Astrocyte (in vitro differentiated cells and primary cell): ENCODE measurements around the gene HNF1B. TPM values are rescaled to one million over a fixed set of nuclear protein-coding genes. Genes with fewer than 3 reads are reported as not detected.

Experiments
- DNase-seq: peaks from one replicate; pipeline ENCODE4 v3.0.0-alpha.2; 2010; ENCODE audit warnings: low read depth
- FAIRE-seq: peaks from 2 replicates; lab custom pipeline; 2011; peaks lifted over from hg19 to GRCh38; lab: Jason Lieb, UNC
- H2AFZ ChIP-seq: 2 replicates; pipeline ENCODE4 v1.6.0; 2012; ENCODE audit warnings: low read depth, low read length, inconsistent platforms
- H3K27ac ChIP-seq: 2 replicates; pipeline ENCODE4 v1.5.1; 2011; ENCODE audit warnings: low read depth, low read length, inconsistent platforms
- H3K27me3 ChIP-seq: 2 replicates; pipeline ENCODE4 v1.6.0; 2011; ENCODE audit warnings: low read length, inconsistent platforms; ENCODE audit not compliant: insufficient read depth
- H3K36me3 ChIP-seq: 2 replicates; pipeline ENCODE4 v1.5.1; 2011; ENCODE audit warnings: low read length, inconsistent platforms; ENCODE audit not compliant: insufficient read depth
- H3K4me1 ChIP-seq: 2 replicates; pipeline ENCODE4 v1.5.1; 2011; ENCODE audit warnings: low read length, inconsistent platforms; ENCODE audit not compliant: insufficient read depth
- H3K4me2 ChIP-seq: 2 replicates; pipeline ENCODE4 v1.6.0; 2012; ENCODE audit warnings: low read length, inconsistent platforms
- H3K4me3 ChIP-seq: 2 replicates; pipeline ENCODE4 v1.5.1; 2011; ENCODE audit warnings: low read depth, mild to moderate bottlenecking, low read length, inconsistent platforms; ENCODE audit not compliant: insufficient read depth
- H3K79me2 ChIP-seq: 2 replicates; pipeline ENCODE4 v1.6.0; 2012; ENCODE audit warnings: mild to moderate bottlenecking, low read length, inconsistent platforms; ENCODE audit not compliant: insufficient read depth
- H3K9ac ChIP-seq: 2 replicates; pipeline ENCODE4 v1.6.0; 2012; ENCODE audit warnings: mild to moderate bottlenecking, low read length, inconsistent platforms
- H3K9me3 ChIP-seq: 2 replicates; pipeline ENCODE4 v1.5.1; 2012; ENCODE audit warnings: low read depth, mild to moderate bottlenecking, low read length, inconsistent platforms; ENCODE audit not compliant: insufficient read depth
- H4K20me1 ChIP-seq: 2 replicates; pipeline ENCODE4 v1.6.0; 2012; ENCODE audit warnings: low read length, inconsistent platforms; ENCODE audit not compliant: insufficient read depth
- H3K27ac Mint-ChIP-seq: one replicate; pipeline ENCODE4 v1.8.0; 2021; ENCODE audit warnings: mild to moderate bottlenecking, mixed read lengths; ENCODE audit not compliant: unreplicated experiment
- H3K27me3 Mint-ChIP-seq: one replicate; pipeline ENCODE4 v1.8.0; 2021; ENCODE audit warnings: low read depth, mixed read lengths; ENCODE audit not compliant: unreplicated experiment
- H3K36me3 Mint-ChIP-seq: one replicate; pipeline ENCODE4 v1.8.0; 2021; ENCODE audit warnings: low read depth, mixed read lengths; ENCODE audit not compliant: unreplicated experiment
- H3K4me1 Mint-ChIP-seq: one replicate; pipeline ENCODE4 v1.8.0; 2021; ENCODE audit warnings: low read depth, mixed read lengths; ENCODE audit not compliant: unreplicated experiment
- H3K4me3 Mint-ChIP-seq: one replicate; pipeline ENCODE4 v1.8.0; 2021; ENCODE audit warnings: mild to moderate bottlenecking, moderate library complexity, mixed read lengths; ENCODE audit not compliant: unreplicated experiment
- H3K9me3 Mint-ChIP-seq: one replicate; pipeline ENCODE4 v1.8.0; 2021; ENCODE audit warnings: mild to moderate bottlenecking, mixed read lengths; ENCODE audit not compliant: unreplicated experiment
- EZH2 ChIP-seq: IDR thresholded peaks from 2 replicates; pipeline ENCODE4 v1.6.1; 2012; ENCODE audit warnings: mild to moderate bottlenecking, low read length, inconsistent platforms; ENCODE audit not compliant: insufficient read depth
- total RNA-seq: library from RNA; stranded (reverse); gene quantifications from 2 replicates; pipeline ENCODE4 v1.2.1, GENCODE V29; 2021
- TF ChIP-seq, protein P1 (sequence below): IDR thresholded peaks from 2 replicates; pipeline ENCODE4 v1.5.1; 2011; ENCODE audit warnings: low read depth, mild to moderate bottlenecking, inconsistent platforms, low read length, moderate library complexity; ENCODE audit not compliant: insufficient read depth

Gene HNF1B
- total RNA-seq, 1 donor from 2014 or later, result 15.6 TPM

DNA sequence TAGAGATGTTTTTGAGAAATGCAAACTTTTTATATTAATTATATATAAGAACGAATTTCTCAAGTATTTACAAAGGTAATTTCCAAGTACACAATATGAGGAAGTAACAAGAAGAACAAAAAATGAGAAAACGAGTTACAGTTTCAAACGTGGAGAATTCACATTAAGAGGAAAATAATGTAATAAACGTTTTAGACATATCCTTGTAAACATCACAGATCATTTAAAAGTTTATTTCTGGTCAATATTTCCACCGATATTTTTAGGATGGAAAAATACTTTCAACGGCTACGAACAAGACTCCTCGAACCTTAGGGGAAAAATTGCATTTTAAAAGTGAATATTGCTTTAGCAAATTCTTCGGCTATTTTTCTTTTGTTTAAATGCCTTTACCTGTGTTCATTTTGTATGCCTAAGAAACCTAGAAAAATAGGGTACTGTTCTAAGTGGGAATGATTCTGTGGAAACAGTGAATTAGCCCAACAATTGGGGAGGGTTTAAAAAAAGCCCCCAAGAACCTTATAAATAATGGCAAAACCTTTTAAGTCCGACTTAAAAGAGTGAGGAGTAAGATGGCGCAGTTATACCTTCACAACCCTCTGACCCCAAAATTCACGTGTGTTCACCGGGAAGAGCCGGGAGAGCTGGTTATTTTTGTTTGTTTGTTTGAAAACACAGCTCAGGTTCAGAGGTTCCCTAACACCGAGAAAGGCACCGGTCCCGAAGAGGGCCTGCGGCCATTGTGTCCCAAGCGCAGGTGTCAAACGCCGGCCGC lies 3.3 kb downstream of the HNF1B start:
- H3K36me3 ChIP-seq, result no peaks in the 10 kb centered on the region
- H3K4me1 ChIP-seq, result peaks cover 21% of the 10 kb centered on the region
- no peak overlapping the region for H3K27ac ChIP-seq
- H3K27ac Mint-ChIP-seq, result peak overlapping the region; percentile 69
- H3K27me3 ChIP-seq, result peaks cover 73% of the 10 kb centered on the region
- H3K9ac ChIP-seq, result no peak overlapping the region
- H2AFZ ChIP-seq, result peak overlapping the region; percentile 46
- peak overlapping the region; percentile 81 for H3K4me3 Mint-ChIP-seq
- DNase-seq, result no peak
- H3K27me3 Mint-ChIP-seq, result peaks cover 59% of the 10 kb centered on the region
- no peak for FAIRE-seq
- H3K79me2 ChIP-seq, result no peaks in the 10 kb centered on the region
- peaks cover 1% of the 10 kb centered on the region for H3K36me3 Mint-ChIP-seq
- no peaks in the 10 kb centered on the region for H3K9me3 ChIP-seq
- no peak for TF ChIP-seq EZH2
- TF ChIP-seq, protein P1, sequence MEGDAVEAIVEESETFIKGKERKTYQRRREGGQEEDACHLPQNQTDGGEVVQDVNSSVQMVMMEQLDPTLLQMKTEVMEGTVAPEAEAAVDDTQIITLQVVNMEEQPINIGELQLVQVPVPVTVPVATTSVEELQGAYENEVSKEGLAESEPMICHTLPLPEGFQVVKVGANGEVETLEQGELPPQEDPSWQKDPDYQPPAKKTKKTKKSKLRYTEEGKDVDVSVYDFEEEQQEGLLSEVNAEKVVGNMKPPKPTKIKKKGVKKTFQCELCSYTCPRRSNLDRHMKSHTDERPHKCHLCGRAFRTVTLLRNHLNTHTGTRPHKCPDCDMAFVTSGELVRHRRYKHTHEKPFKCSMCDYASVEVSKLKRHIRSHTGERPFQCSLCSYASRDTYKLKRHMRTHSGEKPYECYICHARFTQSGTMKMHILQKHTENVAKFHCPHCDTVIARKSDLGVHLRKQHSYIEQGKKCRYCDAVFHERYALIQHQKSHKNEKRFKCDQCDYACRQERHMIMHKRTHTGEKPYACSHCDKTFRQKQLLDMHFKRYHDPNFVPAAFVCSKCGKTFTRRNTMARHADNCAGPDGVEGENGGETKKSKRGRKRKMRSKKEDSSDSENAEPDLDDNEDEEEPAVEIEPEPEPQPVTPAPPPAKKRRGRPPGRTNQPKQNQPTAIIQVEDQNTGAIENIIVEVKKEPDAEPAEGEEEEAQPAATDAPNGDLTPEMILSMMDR, result no peak
- H4K20me1 ChIP-seq, result no peaks in the 10 kb centered on the region
- H3K4me1 Mint-ChIP-seq, result peaks cover 13% of the 10 kb centered on the region
- H3K4me2 ChIP-seq, result peak overlapping the region; percentile 81
- peak overlapping the region; percentile 37 for H3K4me3 ChIP-seq
- peaks cover 2% of the 10 kb centered on the region for H3K9me3 Mint-ChIP-seq

DNA sequence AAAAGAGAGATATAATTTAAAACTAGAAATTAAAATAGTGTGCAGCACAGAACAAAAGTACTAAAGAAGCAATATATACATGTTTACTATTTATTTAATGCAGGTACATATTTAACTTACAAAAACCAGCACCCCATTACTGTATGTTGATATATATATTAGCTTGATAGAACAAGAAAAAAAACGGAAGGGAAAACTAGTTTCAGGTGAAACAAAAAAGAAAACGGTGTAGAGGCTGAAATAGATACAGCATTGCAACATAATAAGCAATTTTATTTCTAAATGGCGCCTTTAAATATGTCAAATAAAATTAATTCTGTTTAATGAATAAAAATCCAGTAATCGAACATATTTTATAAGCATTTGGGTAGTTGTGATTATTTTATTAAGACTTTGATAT lies 3.9 kb downstream of the HNF1B start:
- no peaks in the 10 kb centered on the region for H3K36me3 Mint-ChIP-seq
- no peak overlapping the region for H3K27ac Mint-ChIP-seq
- Histone ChIP-seq H2AFZ (no peak overlapping the region), H3K4me1 (peaks cover 21% of the 10 kb centered on the region), H3K4me2 (no peak overlapping the region), H4K20me1 (no peaks in the 10 kb centered on the region), H3K27ac (no peak overlapping the region), H3K9me3 (no peaks in the 10 kb centered on the region), H3K27me3 (peaks cover 70% of the 10 kb centered on the region), H3K36me3 (no peaks in the 10 kb centered on the region), H3K79me2 (no peaks in the 10 kb centered on the region), H3K9ac (no peak overlapping the region), H3K4me3 (no peak overlapping the region)
- H3K27me3 Mint-ChIP-seq, result peaks cover 53% of the 10 kb centered on the region
- no peaks in the 10 kb centered on the region for H3K9me3 Mint-ChIP-seq
- H3K4me1 Mint-ChIP-seq, result peaks cover 11% of the 10 kb centered on the region
- DNase-seq, result no peak
- peak overlapping the region; percentile 60 for H3K4me3 Mint-ChIP-seq
- FAIRE-seq, result no peak
- TF ChIP-seq, protein P1, result no peak
- no peak for TF ChIP-seq EZH2

DNA sequence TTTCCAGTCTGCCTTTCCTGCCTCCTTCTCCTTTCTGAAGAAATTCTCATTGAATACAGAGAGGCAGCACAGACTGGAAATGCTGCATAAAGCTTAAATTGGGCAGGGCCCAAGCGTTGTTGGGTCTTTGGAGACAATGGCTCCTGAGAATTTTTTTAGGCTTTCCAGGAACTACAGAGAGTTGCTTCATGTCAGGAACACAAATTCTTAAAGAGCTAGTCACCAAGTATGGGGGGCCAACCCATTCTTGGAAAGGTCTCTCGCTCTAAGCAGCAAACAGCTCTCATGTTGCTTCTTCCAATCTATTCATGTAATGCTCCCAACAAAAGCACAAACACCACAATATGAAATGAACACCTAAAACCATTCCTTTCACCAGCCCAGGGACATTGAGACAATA lies 6.9 kb downstream of the HNF1B start:
- H3K4me1 Mint-ChIP-seq, result peaks cover 11% of the 10 kb centered on the region
- no peak overlapping the region for H3K4me3 ChIP-seq
- H3K4me2 ChIP-seq, result peak overlapping the region; percentile 19
- H3K27me3 Mint-ChIP-seq, result peaks cover 52% of the 10 kb centered on the region
- H3K27ac Mint-ChIP-seq, result peak overlapping the region; percentile 73
- peak; percentile 63 for DNase-seq
- H3K36me3 Mint-ChIP-seq, result peaks cover under 1% of the 10 kb centered on the region
- no peaks in the 10 kb centered on the region for H3K79me2 ChIP-seq
- TF ChIP-seq, protein P1, result no peak
- no peak for TF ChIP-seq EZH2
- peaks cover 11% of the 10 kb centered on the region for H3K4me1 ChIP-seq
- H3K9ac ChIP-seq, result no peak overlapping the region
- H3K9me3 Mint-ChIP-seq, result no peaks in the 10 kb centered on the region
- H4K20me1 ChIP-seq, result no peaks in the 10 kb centered on the region
- no peak for FAIRE-seq
- peaks cover 41% of the 10 kb centered on the region for H3K27me3 ChIP-seq
- H3K9me3 ChIP-seq, result no peaks in the 10 kb centered on the region
- no peak overlapping the region for H3K27ac ChIP-seq
- no peaks in the 10 kb centered on the region for H3K36me3 ChIP-seq
- H2AFZ ChIP-seq, result no peak overlapping the region
- no peak overlapping the region for H3K4me3 Mint-ChIP-seq
